GM21526 (cell line): ENCODE data around the gene SSR4.

ENCODE experiments used
- ATAC-seq: cut with Tn5 transposase; IDR thresholded peaks from one replicate; pipeline ENCODE4 v1.9.1; 2021; ENCODE audit warnings: moderate library complexity; ENCODE audit not compliant: unreplicated experiment, low FRiP score

SSR4 gene

DNA sequence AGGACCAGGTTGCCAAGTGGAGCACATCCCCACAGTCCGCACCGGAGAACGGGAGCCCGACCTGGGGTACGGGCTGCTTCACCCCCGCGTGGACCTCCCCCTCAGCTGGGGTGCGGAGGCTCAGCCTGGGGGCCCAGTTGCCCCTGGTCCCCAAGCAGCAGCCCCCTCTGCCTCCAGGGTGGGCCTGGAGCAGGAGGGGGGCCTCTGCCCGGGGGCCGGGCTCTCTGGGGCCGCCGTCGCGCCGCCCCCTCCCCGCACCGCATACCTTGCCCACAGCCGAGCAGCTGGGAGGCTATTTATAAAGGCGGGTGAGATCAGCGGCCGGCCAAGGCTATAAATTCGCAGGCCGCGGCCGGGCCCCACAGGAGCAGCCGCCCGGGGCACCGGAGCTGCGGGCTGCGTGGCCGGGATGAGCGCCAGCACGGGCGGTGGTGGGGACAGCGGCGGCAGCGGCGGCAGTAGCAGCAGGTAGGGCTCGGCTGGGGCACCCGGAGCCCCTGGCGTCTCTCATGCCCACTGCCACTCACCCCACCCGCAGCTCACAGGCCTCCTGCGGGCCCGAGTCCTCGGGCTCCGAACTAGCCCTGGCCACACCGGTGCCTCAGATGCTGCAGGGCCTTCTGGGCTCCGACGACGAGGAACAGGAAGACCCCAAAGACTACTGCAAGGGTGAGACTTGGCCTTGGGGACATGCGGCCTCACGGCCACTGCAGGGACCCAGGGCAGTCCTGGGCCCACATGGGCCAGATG lies 13.6 kb upstream of the SSR4 start, which contains the start of gene SRPK3:
Gene SRPK3, plus strand, starts transcription at position 364 of the 750 bp plus-strand sequence. Its CDS starts 46 bp downstream, at position 410.
- no peak for ATAC-seq

DNA sequence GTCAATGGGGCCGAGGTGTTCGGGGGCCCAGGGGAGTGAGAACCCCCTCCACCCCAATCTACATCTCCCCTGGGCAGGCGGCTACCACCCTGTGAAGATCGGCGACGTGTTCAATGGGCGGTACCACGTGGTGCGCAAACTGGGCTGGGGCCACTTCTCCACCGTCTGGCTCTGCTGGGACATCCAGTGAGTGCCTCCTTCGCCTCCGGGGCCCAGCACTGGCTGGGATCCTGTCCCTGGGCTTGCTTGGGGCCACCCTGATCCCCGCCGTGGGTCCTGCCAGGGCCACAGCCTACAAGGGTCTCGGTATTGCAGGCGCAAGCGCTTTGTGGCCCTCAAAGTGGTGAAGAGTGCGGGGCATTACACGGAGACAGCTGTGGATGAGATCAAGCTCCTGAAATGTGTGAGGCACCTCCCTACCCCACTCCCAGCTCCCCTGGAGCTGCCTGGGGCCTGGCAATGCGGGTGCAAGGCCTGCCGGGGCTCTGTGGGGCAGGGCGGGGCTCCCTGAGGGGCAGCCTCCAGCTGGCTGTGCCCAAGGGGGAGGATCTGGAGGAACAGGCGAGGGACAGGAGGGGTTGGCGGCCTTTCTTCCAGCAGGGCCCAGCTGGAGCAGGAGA lies 12.9 kb upstream of the SSR4 start:
- ATAC-seq = no peak

DNA sequence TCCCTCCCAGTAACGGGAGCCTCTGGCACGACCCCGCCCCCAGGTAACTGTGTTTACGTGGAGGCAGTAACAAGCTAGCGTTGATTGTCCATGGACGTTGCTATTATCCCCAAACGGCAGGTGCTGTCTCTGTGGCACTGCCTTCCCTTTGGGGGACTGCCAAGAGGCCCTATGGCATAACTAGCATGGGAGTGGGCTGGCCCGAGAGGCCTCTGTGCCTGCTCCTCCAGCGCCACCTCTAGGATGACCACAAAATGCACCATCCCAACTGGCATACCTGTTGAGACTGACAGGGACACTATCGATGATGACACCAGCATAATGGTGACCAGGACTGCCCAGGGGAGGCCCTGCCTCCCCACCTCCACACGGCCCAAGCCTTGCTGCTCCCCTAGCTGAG lies 12.2 kb upstream of the SSR4 start:
- no peak for ATAC-seq

DNA sequence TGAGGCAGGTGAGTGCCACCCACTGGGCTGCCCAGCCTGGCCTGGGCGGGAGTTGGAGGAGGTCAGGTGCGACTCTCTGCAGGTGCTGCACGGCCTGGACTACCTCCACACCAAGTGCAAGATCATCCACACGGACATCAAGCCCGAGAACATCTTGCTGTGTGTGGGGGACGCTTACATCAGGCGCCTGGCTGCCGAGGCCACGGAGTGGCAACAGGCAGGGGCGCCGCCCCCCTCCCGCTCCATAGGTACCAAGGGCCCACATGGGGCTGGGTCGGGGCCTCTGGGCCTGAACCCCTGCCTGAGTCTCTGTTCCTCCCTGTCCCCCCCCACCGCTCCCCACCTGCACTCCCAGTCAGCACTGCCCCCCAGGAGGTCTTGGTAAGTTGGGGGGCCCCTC lies 11.6 kb upstream of the SSR4 start:
- ATAC-seq = no peak

DNA sequence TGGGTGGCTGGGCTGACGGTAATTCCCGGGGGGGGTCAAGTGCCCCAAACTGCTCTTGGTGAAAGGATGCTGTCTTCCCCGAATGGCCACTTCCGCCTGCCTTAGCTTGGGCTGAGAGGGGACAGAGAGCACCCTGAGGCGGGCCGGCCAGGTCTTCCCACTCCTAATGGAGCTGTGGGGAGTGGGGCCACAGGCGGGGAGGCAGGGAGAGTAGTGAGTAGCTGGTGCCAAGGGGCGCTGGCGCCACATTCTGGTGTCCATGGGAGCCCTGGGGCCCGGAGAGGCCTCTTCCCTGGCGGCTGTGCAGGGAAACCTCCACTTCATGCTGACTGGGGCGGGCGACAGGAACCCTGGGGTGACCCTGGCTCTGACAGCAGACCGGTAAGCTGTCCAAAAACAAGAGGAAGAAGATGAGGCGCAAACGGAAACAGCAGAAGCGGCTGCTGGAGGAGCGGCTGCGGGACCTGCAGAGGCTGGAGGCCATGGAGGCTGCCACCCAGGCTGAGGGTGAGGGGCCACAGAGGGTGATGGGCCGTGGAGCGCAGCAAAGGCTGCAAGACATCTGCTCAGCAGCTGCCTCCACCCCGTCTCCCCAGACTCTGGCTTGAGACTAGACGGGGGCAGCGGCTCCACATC lies 11.0 kb upstream of the SSR4 start:
- ATAC-seq = no peak

DNA sequence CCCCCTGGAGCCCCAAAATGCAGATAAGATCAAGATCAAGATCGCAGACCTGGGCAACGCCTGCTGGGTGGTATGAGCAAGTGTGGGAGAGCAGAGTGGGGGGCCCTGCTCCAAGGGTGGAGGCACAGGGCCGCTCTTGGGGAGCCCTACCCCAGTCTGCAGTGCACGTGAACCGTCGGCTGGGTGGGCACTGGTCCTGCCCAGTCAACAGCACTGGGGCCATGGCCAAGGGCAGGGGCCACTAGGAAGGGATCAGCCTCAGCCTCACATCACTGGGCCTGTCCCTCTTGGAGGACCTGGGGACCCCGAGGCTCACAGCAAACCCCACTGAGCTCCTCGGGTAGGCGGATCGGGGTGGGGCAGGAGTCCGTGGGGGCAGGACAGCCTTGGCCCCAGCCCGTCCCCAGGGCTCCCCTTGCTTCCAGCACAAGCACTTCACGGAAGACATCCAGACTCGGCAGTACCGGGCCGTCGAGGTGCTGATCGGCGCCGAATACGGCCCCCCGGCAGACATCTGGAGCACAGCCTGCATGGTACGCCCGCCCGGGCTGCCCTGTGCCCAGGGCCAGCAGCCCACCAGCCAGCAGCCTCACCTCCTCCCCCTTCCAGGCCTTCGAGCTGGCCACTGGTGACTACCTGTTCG lies 10.0 kb upstream of the SSR4 start:
- ATAC-seq = no peak

DNA sequence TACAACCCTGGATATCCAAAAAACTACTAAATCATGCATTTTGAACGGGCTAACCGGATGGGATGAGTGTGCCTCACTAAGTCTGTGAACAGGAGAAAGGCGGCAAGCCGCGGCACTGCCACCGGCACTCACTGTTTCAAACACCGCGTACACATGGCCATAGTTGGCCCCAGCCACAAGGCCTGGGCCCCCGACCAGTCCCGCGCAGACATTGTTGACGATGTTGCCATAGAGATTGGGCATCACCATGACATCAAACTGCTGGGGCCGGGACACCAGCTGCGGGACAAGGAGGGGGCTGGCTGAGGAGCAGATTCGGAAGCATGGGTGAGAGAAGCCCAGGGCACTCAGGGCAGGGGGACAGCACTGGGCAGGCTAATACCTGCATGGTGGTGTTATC lies 7.8 kb upstream of the SSR4 start:
- no peak for ATAC-seq

- ATAC-seq = no peak
Observed at GRCh38 chrX:153789654-153790053, 4.8 kb upstream of the SSR4 start.

DNA sequence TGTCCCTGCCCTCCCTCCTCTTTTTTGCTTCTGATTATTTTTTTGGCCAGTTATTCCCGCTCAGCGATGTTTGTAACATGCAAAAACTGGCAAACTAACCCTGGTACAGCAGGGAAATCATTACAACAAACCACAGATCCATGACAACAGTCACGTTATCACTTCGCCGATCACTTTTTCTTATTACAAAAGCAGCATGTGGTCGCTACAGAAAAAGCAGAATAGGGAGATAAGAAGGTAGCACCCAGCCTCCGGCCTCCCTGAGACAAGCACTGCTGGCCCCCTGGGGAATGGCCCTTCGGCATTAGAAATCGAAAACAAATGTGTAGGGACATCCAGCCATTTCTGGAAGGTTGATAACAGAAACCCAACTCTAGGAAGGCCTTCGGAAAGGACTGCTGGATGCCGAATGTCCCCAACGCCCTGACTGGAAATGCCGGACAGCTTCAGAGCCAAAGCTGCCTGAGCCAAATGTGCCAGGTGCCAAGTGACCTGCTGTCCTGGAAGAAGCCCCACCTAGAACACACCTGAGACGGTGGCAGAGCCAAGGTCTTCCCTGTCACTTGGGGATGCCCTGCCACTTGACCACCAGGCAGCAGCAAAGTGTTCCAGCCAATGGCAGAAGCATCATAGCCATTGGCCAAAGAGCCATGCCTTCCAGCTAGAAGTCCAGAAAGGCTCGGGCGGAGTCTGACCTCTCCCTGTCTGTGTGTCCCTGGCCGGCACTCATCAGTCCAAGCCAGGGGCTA lies 3.2 kb upstream of the SSR4 start:
- ATAC-seq = no peak

DNA sequence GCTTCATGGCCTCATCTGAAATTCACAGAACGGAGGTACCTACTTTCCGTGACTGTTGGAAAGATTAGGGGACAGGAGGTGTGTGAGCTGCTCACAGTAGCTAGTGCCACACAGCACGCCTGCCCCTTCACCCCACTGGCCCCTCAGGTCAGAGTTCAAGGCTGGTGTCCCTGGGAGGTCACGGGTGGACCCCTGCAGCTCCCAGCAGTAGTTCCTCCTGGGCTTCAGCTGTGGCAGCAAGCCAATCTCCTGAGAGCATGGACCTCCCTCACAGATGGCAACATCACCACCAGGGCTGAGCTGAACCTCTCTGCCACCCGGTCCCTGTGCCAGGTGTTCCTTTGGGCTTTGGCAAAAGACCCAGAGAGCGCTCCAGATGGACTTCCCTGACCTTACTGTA lies 2.1 kb upstream of the SSR4 start:
- ATAC-seq = no peak

DNA sequence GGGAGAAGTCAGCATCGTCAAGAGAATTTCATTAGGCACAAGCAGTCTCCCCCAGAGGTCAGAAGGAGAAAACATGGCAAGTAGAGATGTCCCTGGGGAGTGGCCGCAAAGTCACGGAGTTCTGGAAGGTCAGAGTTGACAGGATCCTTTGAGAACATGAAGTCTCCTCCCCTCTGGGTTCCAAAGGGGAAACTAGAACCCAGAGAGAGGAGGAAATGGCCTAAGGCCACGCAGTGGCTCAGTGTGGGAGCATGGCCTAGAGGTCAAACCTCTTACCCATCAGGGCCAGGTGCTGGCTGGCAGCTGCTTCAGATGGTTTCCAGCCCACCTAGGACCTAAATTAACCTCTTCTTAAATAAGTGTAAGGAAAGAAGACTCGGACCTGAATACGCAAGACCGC lies 1.2 kb upstream of the SSR4 start:
- no peak for ATAC-seq

DNA sequence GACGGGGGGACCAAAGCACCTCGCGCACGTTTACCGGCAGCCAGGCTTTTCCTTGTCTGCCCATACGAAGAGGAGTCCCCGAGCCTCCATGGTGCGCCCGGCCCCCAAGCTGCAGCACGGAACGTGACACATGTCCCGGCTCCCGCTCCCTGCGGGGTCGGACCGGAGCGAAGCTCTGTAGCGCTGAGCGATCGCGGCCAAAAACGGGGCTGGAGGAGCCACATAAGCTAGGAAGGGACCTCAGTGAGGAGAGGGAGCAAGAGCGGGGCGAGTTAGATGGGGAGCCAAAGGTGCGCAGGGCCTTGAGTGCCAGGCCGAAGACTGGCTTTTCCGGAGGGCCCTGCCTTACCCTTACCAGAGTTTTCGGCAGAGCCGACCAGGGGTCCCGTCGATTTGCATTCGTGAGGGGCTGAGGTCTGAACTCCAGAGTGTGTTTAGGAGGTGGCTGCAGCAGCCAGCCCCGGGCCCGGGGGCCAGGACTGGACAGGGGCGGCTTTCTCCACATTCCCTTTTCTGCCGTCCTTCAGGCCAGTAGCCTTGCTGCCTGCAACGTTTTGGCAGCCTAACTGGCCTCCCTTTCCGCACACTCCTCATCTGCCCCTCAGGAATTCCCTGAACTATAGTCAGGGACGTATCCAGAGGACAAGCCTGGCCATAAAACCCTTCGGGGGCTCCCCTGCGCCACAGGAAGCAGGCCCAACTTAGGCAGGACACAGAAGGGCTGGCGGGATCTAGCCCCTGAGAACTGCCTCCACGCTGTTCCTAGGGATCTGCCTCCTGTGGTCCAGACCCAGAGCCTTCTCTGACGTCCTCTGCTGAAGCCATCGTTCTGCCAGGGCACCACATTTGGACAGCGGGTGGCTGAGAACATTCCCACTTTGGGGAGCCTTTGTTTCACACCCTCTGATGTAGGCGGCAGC lies 689 bp downstream of the SSR4 start:
- ATAC-seq = no peak

- ATAC-seq = no peak
Observed at GRCh38 chrX:153797415-153798015, 3.0 kb downstream of the SSR4 start.

DNA sequence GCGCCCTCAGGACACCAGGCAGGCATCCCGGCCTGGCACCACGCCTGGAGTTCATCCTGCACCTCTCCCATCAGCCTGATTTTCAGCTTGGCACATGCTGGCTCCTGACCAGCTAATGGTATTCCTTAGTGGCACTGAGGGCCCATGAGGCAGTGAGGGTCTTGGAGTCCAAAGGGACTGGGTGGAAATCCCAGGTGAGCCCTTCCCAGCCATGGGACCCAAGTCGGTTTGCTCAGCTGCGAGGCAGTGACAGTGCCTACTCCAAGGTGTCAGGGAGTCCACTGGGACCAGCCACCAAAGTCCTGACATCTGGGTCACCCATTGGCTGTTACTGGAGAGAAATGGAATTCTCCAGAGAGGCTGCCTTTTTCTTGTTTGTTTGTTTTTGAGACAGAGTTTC lies 4.9 kb downstream of the SSR4 start:
- ATAC-seq = no peak

- no peak for ATAC-seq
Observed at GRCh38 chrX:153800177-153800722, 5.8 kb downstream of the SSR4 start.

- no peak for ATAC-seq
Observed at GRCh38 chrX:153800746-153801145, 6.3 kb downstream of the SSR4 start.

DNA sequence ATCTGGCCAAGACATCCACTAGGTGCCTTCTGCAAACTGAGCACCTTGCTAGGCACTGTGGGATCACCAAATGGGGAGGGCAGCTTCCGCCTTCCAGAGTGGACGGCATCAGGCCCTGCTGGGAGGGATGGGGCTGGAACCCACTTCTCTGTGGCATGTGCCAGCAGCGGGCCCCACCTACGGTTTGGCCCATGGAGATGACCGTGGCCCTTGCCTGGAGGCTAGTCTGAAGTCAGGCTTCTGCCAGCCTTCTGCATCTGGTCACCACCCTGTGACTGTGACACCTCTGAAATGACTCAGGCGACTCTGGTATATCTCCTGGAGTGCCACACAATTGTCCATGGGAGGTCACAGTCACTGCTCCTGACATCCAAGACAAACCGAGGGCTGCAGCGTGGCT lies 7.2 kb downstream of the SSR4 start:
- no peak for ATAC-seq

DNA sequence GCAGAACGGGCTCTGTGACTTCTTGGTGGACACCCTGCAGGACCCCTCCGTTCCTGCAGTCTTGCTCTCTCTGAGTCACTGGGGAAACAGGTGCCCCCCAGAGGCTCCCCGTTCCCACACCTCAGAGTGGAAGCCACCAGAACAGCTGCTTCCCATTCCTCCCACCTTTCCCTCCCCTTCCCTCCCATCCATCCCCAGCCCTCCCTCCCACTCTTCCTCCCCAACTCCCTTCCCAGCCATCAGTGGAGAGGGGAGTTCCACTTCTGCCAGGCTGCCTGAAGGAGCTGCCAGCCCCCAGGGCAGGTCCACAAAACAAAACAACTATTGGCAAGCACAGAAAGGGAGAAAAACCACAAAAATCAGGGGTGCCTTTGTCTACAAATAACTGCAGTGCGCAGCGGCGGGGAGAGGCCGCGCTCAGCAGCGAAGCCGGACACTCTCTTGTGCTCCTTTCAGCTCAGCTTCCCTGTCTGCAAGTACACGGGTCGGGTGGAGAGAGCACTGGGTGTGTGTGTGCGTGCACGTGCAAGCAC lies 8.1 kb downstream of the SSR4 start:
- ATAC-seq = no peak
